H9 (cell line): Measurements from ENCODE around the gene FANCG. TPM values are rescaled to one million over a fixed set of nuclear protein-coding genes. Genes with fewer than 3 reads are reported as not detected.
A peak's percentile ranks its signal among the peaks of the same experiment; 100 is the strongest.

ENCODE experiments used
- DNase-seq: peaks from one replicate; pipeline ENCODE4 v3.0.0-alpha.2; 2017
- H2AFZ ChIP-seq: one replicate; pipeline ENCODE4 v1.6.1; 2013; ENCODE audit warnings: mild to moderate bottlenecking, low read length, control low read depth, moderate library complexity
- H2AK5ac ChIP-seq: 2 replicates; pipeline ENCODE4 v1.6.1; 2013; ENCODE audit warnings: low read length, control low read depth, mixed read lengths; ENCODE audit not compliant: insufficient read length
- H2BK120ac ChIP-seq: one replicate; pipeline ENCODE4 v1.6.1; 2013; ENCODE audit warnings: low read depth, mild to moderate bottlenecking, low read length, control low read depth, inconsistent platforms; ENCODE audit not compliant: poor library complexity, severe bottlenecking
- H2BK12ac ChIP-seq: 2 replicates; pipeline ENCODE4 v1.6.1; 2013; ENCODE audit warnings: low read length, control low read depth, mixed read lengths, low read depth; ENCODE audit not compliant: insufficient read length
- H2BK15ac ChIP-seq: 2 replicates; pipeline ENCODE4 v1.6.1; 2013; ENCODE audit warnings: low read depth, low read length, control low read depth
- H2BK20ac ChIP-seq: one replicate; pipeline ENCODE4 v1.6.1; 2013; ENCODE audit warnings: low read depth, mild to moderate bottlenecking, low read length, control low read depth, inconsistent platforms; ENCODE audit not compliant: poor library complexity, severe bottlenecking
- H2BK5ac ChIP-seq: 2 replicates; pipeline ENCODE4 v1.6.1; 2013; ENCODE audit warnings: low read length, control low read depth, mixed read lengths; ENCODE audit not compliant: insufficient read length
- H3K14ac ChIP-seq: 2 replicates; pipeline ENCODE4 v1.6.1; 2013; ENCODE audit warnings: low read length, control low read depth; ENCODE audit not compliant: insufficient read depth
- H3K18ac ChIP-seq: 2 replicates; pipeline ENCODE4 v1.6.1; 2013; ENCODE audit warnings: low read depth, mild to moderate bottlenecking, mixed read lengths, low read length, control low read depth; ENCODE audit not compliant: insufficient read length
- H3K23ac ChIP-seq: 2 replicates; pipeline ENCODE4 v1.6.1; 2013; ENCODE audit warnings: low read length, control low read depth, mixed read lengths, low read depth; ENCODE audit not compliant: insufficient read length
- H3K23me2 ChIP-seq: 2 replicates; pipeline ENCODE4 v1.6.1; 2013; ENCODE audit warnings: low read depth, mild to moderate bottlenecking, mixed read lengths, low read length, control low read depth; ENCODE audit not compliant: insufficient read length, poor library complexity, severe bottlenecking
- H3K27ac ChIP-seq: 2 replicates; pipeline ENCODE4 v1.5.1; 2013; ENCODE audit warnings: low read length, control low read depth, mixed read lengths, low read depth; ENCODE audit not compliant: insufficient read length
- H3K27me3 ChIP-seq: 2 replicates; pipeline ENCODE4 v1.6.1; 2013; ENCODE audit warnings: low read length, control low read depth, inconsistent platforms; ENCODE audit not compliant: insufficient read depth
- H3K4ac ChIP-seq: 2 replicates; pipeline ENCODE4 v1.6.1; 2013; ENCODE audit warnings: low read depth, mild to moderate bottlenecking, control low read depth, inconsistent platforms, low read length, moderate library complexity
- H3K4me1 ChIP-seq: 2 replicates; pipeline ENCODE4 v1.6.1; 2013; ENCODE audit warnings: low read length, control low read depth, inconsistent platforms; ENCODE audit not compliant: insufficient read depth
- H3K4me2 ChIP-seq: 2 replicates; pipeline ENCODE4 v1.6.1; 2013; ENCODE audit warnings: low read length, control low read depth, mixed read lengths; ENCODE audit not compliant: insufficient read length, insufficient read depth
- H3K56ac ChIP-seq: 2 replicates; pipeline ENCODE4 v1.6.1; 2013; ENCODE audit warnings: low read depth, mild to moderate bottlenecking, mixed read lengths, low read length, control low read depth; ENCODE audit not compliant: insufficient read length
- H3K79me1 ChIP-seq: 2 replicates; pipeline ENCODE4 v1.6.1; 2013; ENCODE audit warnings: low read depth, mild to moderate bottlenecking, moderate library complexity, low read length, control low read depth, inconsistent platforms; ENCODE audit not compliant: insufficient read depth, poor library complexity, severe bottlenecking
- H3K79me2 ChIP-seq: 2 replicates; pipeline ENCODE4 v1.6.1; 2013; ENCODE audit warnings: low read length, control low read depth, inconsistent platforms; ENCODE audit not compliant: insufficient read depth
- H3K9ac ChIP-seq: 2 replicates; pipeline ENCODE4 v1.6.1; 2013; ENCODE audit warnings: low read length, control low read depth, mixed read lengths; ENCODE audit not compliant: insufficient read length; ENCODE audit errors: extremely low read depth
- H3K9me3 ChIP-seq: one replicate; pipeline ENCODE4 v1.6.1; 2013; ENCODE audit warnings: low read depth, low read length, inconsistent platforms; ENCODE audit not compliant: control insufficient read depth
- H3T11ph ChIP-seq: one replicate; pipeline ENCODE4 v1.6.1; 2013; ENCODE audit warnings: mild to moderate bottlenecking, low read length, control low read depth, inconsistent platforms
- H4K20me1 ChIP-seq: one replicate; pipeline ENCODE4 v1.6.1; 2013; ENCODE audit not compliant: control insufficient read depth, insufficient read length, insufficient read depth
- H4K5ac ChIP-seq: 2 replicates; pipeline ENCODE4 v1.6.1; 2013; ENCODE audit warnings: low read depth, mild to moderate bottlenecking, mixed read lengths, low read length, control low read depth; ENCODE audit not compliant: insufficient read length
- H4K8ac ChIP-seq: replicated peaks from 2 replicates; pipeline ENCODE4 v1.6.1; 2013; ENCODE audit warnings: low read length, control low read depth, mixed read lengths, low read depth; ENCODE audit not compliant: insufficient read length
- H4K91ac ChIP-seq: 2 replicates; pipeline ENCODE4 v1.6.1; 2013; ENCODE audit warnings: low read depth, mild to moderate bottlenecking, moderate library complexity, mixed read lengths, low read length, control low read depth; ENCODE audit not compliant: insufficient read length
- H3K27ac Mint-ChIP-seq, 3 experiments: 2 replicates in 2 of 3; 3 replicates in 1 of 3; pipeline ENCODE4 v1.8.0; 2020 to 2021; ENCODE audit warnings: mixed read lengths in 3 of 3, mild to moderate bottlenecking in 1 of 3, moderate library complexity in 1 of 3
- H3K27me3 Mint-ChIP-seq: 2 replicates; pipeline ENCODE4 v1.8.0; 2021; ENCODE audit warnings: low read depth, mild to moderate bottlenecking, moderate library complexity, mixed read lengths
- H3K36me3 Mint-ChIP-seq, 3 experiments: 2 replicates in 2 of 3; 3 replicates in 1 of 3; pipeline ENCODE4 v1.8.0; 2020 to 2021; ENCODE audit warnings: low read depth in 3 of 3, mixed read lengths in 3 of 3; ENCODE audit not compliant: insufficient read depth in 1 of 3
- H3K4me1 Mint-ChIP-seq, 2 experiments: 2 replicates each; pipeline ENCODE4 v1.8.0; 2020; ENCODE audit warnings: mixed read lengths in 2 of 2
- H3K4me3 Mint-ChIP-seq, 2 experiments: 2 replicates in 1 of 2; 3 replicates in 1 of 2; pipeline ENCODE4 v1.8.0; 2020 to 2021; ENCODE audit warnings: mild to moderate bottlenecking in 2 of 2, mixed read lengths in 2 of 2, moderate library complexity in 1 of 2
- H3K9me3 Mint-ChIP-seq, 2 experiments: 2 replicates in 1 of 2; 3 replicates in 1 of 2; pipeline ENCODE4 v1.8.0; 2020; ENCODE audit warnings: mild to moderate bottlenecking in 2 of 2, mixed read lengths in 2 of 2, moderate library complexity in 1 of 2
- total RNA-seq: library from RNA; stranded (reverse); gene quantifications from 2 replicates; pipeline ENCODE4 v1.2.1, GENCODE V29; 2021
- TF ChIP-seq, protein P1 (sequence below): fragments of 200-600 bp; sonication (generic); conservative IDR thresholded peaks from 3 replicates; pipeline ENCODE4 v1.8.0; 2021; ENCODE audit warnings: antibody characterized with exemption, mild to moderate bottlenecking

The FANCG gene
- total RNA-seq, 1 experiment from 2014 or later = 86.9 TPM

DNA sequence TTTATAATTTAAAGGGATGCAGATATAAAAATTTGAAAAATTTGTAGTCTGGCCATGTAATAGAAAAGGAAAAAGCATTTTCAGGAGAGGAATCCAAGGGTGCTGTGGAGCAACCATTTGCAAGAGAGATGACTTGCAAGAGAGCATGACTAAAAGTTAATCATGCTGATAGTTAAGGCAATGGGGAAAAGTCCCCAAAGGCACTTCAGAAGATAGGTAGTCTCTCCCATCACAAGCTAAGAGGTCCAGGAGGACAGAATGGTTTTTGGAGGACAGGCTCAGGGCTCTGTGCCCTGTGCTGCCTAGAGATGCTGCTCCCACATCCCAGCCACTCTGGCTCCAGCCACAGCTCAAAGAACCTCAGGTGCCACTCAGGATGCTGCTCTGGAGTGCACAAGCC is 51.4 kb downstream of the FANCG start:
- Histone ChIP-seq H3K23me2 (no peaks in the 10 kb centered on the region), H4K20me1 (no peaks in the 10 kb centered on the region), H2BK15ac (no peak overlapping the region), H2BK120ac (no peak overlapping the region), H2BK5ac (no peak overlapping the region), H3K4me2 (no peak overlapping the region), H3K14ac (no peak overlapping the region), H3K4me1 (no peaks in the 10 kb centered on the region; the same call in 1 of the 2 replicates), H3K9me3 (peaks cover 20% of the 10 kb centered on the region), H3K18ac (no peak overlapping the region), H3K23ac (no peak overlapping the region), H4K5ac (no peak overlapping the region), H3K9ac (no peak overlapping the region), H3K79me1 (no peaks in the 10 kb centered on the region), H2BK20ac (no peak overlapping the region), H2AK5ac (no peak overlapping the region), H3K4ac (no peak overlapping the region), H3K27me3 (no peaks in the 10 kb centered on the region), H3K56ac (no peak overlapping the region), H3K27ac (no peak overlapping the region), H2AFZ (no peak overlapping the region), H4K8ac (no peak overlapping the region), H4K91ac (no peak overlapping the region), H3K79me2 (no peaks in the 10 kb centered on the region), H2BK12ac (no peak overlapping the region), H3T11ph (no peak overlapping the region)
- peaks cover 34 to 41% of the 10 kb centered on the region in 2 experiments for H3K9me3 Mint-ChIP-seq
- H3K4me1 Mint-ChIP-seq = peaks cover 41 to 43% of the 10 kb centered on the region in 2 experiments
- peaks cover 22 to 48% (median 42%) of the 10 kb centered on the region in 3 experiments for H3K36me3 Mint-ChIP-seq
- peak overlapping the region in 2 of 3 experiments; percentile 59 to 63; a peak in 3 of 7 replicates for H3K27ac Mint-ChIP-seq
- no peak for DNase-seq
- no peaks in the 10 kb centered on the region; the same call in 1 of the 2 replicates for H3K27me3 Mint-ChIP-seq
- no peak overlapping the region for H3K4me3 Mint-ChIP-seq
- TF ChIP-seq, protein P1, sequence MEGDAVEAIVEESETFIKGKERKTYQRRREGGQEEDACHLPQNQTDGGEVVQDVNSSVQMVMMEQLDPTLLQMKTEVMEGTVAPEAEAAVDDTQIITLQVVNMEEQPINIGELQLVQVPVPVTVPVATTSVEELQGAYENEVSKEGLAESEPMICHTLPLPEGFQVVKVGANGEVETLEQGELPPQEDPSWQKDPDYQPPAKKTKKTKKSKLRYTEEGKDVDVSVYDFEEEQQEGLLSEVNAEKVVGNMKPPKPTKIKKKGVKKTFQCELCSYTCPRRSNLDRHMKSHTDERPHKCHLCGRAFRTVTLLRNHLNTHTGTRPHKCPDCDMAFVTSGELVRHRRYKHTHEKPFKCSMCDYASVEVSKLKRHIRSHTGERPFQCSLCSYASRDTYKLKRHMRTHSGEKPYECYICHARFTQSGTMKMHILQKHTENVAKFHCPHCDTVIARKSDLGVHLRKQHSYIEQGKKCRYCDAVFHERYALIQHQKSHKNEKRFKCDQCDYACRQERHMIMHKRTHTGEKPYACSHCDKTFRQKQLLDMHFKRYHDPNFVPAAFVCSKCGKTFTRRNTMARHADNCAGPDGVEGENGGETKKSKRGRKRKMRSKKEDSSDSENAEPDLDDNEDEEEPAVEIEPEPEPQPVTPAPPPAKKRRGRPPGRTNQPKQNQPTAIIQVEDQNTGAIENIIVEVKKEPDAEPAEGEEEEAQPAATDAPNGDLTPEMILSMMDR = no peak
